ENCODE data around the gene ZNF546.

DNA sequence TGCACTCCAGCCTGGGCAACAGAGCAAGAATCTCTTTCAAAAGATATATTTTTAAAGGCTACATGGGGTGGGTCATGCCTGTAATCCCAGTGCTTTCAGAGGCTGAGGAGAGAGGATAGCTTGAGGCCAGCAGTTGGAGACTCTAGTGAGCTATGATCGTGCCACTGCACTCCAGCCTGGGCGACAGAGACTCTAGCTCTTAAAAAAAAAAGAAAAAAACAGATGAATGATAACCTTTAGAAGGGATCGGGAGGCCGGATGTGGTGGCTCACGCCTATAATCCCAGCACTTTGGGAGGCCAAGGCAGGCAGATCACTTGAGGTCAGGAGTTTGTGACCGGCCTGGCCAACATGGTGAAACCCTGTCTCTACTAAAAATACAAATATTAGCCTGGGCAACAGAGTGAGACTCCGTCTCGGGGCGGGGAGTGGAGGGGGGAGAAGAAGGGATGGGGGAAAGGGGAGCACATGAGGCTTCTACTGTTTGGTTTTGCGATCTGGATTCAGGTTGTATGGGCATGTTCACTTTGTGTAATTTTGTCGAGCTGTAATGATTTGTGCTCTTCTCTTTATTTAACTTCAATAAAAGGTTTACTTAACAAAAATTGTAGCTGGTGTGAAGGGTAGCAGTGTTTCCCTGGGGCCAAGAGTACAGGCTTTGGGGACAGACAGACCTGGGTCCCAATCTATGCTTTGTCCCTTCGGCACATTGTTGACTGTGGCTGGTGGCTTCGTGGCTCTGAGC lies 27.0 kb upstream of the ZNF546 start:
- TF ChIP-seq, protein P1, sequence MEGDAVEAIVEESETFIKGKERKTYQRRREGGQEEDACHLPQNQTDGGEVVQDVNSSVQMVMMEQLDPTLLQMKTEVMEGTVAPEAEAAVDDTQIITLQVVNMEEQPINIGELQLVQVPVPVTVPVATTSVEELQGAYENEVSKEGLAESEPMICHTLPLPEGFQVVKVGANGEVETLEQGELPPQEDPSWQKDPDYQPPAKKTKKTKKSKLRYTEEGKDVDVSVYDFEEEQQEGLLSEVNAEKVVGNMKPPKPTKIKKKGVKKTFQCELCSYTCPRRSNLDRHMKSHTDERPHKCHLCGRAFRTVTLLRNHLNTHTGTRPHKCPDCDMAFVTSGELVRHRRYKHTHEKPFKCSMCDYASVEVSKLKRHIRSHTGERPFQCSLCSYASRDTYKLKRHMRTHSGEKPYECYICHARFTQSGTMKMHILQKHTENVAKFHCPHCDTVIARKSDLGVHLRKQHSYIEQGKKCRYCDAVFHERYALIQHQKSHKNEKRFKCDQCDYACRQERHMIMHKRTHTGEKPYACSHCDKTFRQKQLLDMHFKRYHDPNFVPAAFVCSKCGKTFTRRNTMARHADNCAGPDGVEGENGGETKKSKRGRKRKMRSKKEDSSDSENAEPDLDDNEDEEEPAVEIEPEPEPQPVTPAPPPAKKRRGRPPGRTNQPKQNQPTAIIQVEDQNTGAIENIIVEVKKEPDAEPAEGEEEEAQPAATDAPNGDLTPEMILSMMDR (conservative IDR thresholded peaks at IDR 0.05; ENCODE audit: low read length), result no peak
- TF ChIP-seq EZH2phosphoT487 (IDR thresholded peaks at IDR 0.05; ENCODE audit: borderline replicate concordance, low read depth, low read length), result no peak
